ENCODE measurements around the gene VANGL2. TPM values are rescaled to one million over a fixed set of nuclear protein-coding genes. Genes with fewer than 3 reads are reported as not detected.

VANGL2 gene
- total and polyA plus RNA-seq, 9 of the 15 experiments (the other 6 are each of a cell fraction or from before 2014, with no cell fraction given), result 0.28 to 4.0 (median 0.98) TPM

GRCh38 chr1:160427625-160428024 is 27.3 kb downstream of the VANGL2 start:
- Histone ChIP-seq H3K36me3 (ENCODE audit: control insufficient read depth, insufficient read depth, low read length) (no peaks in the 10 kb centered on the region), H3K9ac (ENCODE audit: insufficient read depth in 1 of 2, low read depth in 2 of 2, low read length in 2 of 2) (peak overlapping the region in 1 of 2 experiments; percentile 40; a peak in 1 of 4 replicates), H3K4me3 (no peak overlapping the region), H3K4me1 (replicated peaks in 1 of 2; ENCODE audit: control insufficient read depth in 2 of 2, insufficient read depth in 2 of 2, low read length in 2 of 2) (peaks cover 4 to 16% of the 10 kb centered on the region in 2 experiments; a peak in 4 of 5 replicates), H3K4me2 (ENCODE audit: insufficient read depth, low read length) (no peak overlapping the region), H2AFZ (ENCODE audit: low read depth, low read length) (no peak overlapping the region), H4K20me1 (replicated peaks; ENCODE audit: control insufficient read depth, insufficient read depth, low read length) (no peaks in the 10 kb centered on the region), H3K9me1 (ENCODE audit: control insufficient read depth, insufficient read depth, low read length) (no peaks in the 10 kb centered on the region), H3K9me3 (replicated peaks; ENCODE audit: control insufficient read depth, insufficient read depth, low read depth, low read length) (no peaks in the 10 kb centered on the region), H3K27ac (ENCODE audit: extremely low read depth, low read depth, low read length) (no peak overlapping the region; the same call in 2 of the 3 replicates), H3K79me2 (ENCODE audit: control insufficient read depth, insufficient read depth, low read length) (no peaks in the 10 kb centered on the region), H3K27me3 (ENCODE audit: control insufficient read depth in 2 of 2, insufficient read depth in 2 of 2, low read length in 2 of 2) (no peaks in the 10 kb centered on the region)
- BruUV-seq (replicated peaks), result no TSS peak
- CTCF ChIA-PET (ENCODE audit: low intra/inter-chr PET ratio), result interaction anchor here (1.2 to 4.1 kb wide), 3 partner anchors 179 to 671 kb away, joined by 5 to 54 read pairs (median 9); partner anchors contain the start of gene KLHDC9
- ATAC-seq (no peak), DNase-seq (ENCODE audit: extremely low read depth in 1 of 4, low spot score in 3 of 4) (no peak), FAIRE-seq (no peak)
- in situ Hi-C loops (cut with MboI) (loop anchor here (5.0 kb wide), 1 partner anchor 180 kb away; no protein-coding TSS in a partner anchor), intact Hi-C loops (cut with micrococcal nuclease) (loop anchor here (1.0 to 2.0 kb wide), 4 partner anchors 113 to 265 kb away; no protein-coding TSS in a partner anchor)
- POLR2A ChIA-PET, result no interaction called here
- 65% methylated on average over 7 of the region's 7 CpGs for WGBS (ENCODE audit: insufficient coverage, low coverage, missing lambda C conversion rate)
- TF ChIP-seq ZNF197 (CRISPR knock-in tag; IDR thresholded peaks at IDR 0.05; ENCODE audit: low read depth), result no peak
- no peak for TF ChIP-seq CC2D1A (IDR thresholded peaks at IDR 0.05)
- no peak for TF ChIP-seq SMAD2 (IDR thresholded peaks at IDR 0.05; ENCODE audit: low read depth, low read length)
- no peak for TF ChIP-seq ETS2 (tag; IDR thresholded peaks at IDR 0.05; ENCODE audit: borderline replicate concordance, poor library complexity, severe bottlenecking)
- no peak for TF ChIP-seq RAD51 (IDR thresholded peaks at IDR 0.05; ENCODE audit: borderline replicate concordance, low read depth)
- no peak for TF ChIP-seq ZKSCAN1 (IDR thresholded peaks at IDR 0.05; ENCODE audit: low read depth, low read length)
- no peak for TF ChIP-seq NFRKB (IDR thresholded peaks at IDR 0.05; ENCODE audit: low read depth)
- no peak for TF ChIP-seq ZNF644 (tag; IDR thresholded peaks at IDR 0.05; ENCODE audit: low read depth)
- no peak for TF ChIP-seq ZC3H4 (CRISPR knock-in tag; IDR thresholded peaks at IDR 0.05; ENCODE audit: borderline replicate concordance)
- TF ChIP-seq FOXO4 (CRISPR knock-in tag; IDR thresholded peaks at IDR 0.05), result no peak

All from K562 (cell line).